ENCODE measurements around the gene SVBP.

DNA sequence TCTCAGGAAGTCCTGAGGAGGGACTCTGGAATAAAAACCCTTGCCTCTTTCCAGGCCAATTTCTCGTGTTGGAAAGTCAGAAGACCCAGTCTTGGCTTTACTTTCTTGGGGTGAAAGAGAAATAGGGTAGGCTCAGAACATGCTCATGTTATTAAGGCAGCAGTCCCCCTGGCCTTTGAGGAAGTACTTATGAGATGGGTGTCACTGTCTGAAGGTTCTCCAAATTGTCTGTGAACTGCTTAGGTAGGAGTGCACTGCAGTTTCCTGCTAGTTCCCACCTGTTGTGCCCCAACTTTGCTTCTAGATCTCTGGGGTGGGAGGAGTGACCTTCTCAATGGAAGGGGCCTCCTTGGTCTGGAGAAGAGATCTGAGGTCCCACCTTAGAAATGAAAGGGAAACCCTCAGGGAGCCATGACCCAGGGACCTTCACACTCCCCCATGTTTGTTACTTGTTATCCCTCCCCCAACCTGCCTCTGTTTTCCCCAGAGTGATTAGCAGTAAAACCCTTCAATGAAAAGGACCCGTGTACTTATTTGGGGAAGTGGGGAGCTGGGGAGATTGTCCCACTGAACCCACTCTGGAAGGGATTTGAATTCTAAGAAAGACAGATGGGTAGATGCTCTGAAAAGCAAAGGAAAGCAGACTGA, 34.9 kb upstream of the SVBP start:
- TF ChIP-seq, protein P1, sequence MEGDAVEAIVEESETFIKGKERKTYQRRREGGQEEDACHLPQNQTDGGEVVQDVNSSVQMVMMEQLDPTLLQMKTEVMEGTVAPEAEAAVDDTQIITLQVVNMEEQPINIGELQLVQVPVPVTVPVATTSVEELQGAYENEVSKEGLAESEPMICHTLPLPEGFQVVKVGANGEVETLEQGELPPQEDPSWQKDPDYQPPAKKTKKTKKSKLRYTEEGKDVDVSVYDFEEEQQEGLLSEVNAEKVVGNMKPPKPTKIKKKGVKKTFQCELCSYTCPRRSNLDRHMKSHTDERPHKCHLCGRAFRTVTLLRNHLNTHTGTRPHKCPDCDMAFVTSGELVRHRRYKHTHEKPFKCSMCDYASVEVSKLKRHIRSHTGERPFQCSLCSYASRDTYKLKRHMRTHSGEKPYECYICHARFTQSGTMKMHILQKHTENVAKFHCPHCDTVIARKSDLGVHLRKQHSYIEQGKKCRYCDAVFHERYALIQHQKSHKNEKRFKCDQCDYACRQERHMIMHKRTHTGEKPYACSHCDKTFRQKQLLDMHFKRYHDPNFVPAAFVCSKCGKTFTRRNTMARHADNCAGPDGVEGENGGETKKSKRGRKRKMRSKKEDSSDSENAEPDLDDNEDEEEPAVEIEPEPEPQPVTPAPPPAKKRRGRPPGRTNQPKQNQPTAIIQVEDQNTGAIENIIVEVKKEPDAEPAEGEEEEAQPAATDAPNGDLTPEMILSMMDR (IDR thresholded peaks at IDR 0.05; ENCODE audit: low read depth, low read length, missing input control) = no peak
- TF ChIP-seq, protein P2, sequence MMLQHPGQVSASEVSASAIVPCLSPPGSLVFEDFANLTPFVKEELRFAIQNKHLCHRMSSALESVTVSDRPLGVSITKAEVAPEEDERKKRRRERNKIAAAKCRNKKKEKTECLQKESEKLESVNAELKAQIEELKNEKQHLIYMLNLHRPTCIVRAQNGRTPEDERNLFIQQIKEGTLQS (IDR thresholded peaks at IDR 0.05) = no peak
- TF ChIP-seq, protein P3, sequence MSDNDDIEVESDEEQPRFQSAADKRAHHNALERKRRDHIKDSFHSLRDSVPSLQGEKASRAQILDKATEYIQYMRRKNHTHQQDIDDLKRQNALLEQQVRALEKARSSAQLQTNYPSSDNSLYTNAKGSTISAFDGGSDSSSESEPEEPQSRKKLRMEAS (IDR thresholded peaks at IDR 0.05) = no peak
- no peak for TF ChIP-seq GABPA (IDR thresholded peaks at IDR 0.05 in 1 of 2, conservative IDR thresholded peaks at IDR 0.05 in 1 of 2)
- TF ChIP-seq TAF1 (conservative IDR thresholded peaks at IDR 0.05) = no peak
